Spleen (tissue), 11 donors: ENCODE measurements around the gene EWSR1. TPM values are rescaled to one million over a fixed set of nuclear protein-coding genes. Genes with fewer than 3 reads are reported as not detected.
A peak's percentile ranks its signal among the peaks of the same experiment; 100 is the strongest.
"Not testable (repeated sequence)": the region's sequence is repeated elsewhere in the genome, so short reads cannot be mapped to it uniquely, and the experiment has no call there.

Experiments used
- DNase-seq: peaks from one replicate; pipeline ENCODE4 v3.0.0-alpha.2; 2020
- H3K27ac ChIP-seq, 8 donors: fragments of 200-600 bp; sonication (generic) in 7 of 8; 1 replicate in 4 of 8; 2 replicates in 4 of 8; pipeline versions ENCODE4 v1.5.0 to v1.8.0; 2016 to 2021; ENCODE audit warnings: inconsistent platforms in 4 of 8, mild to moderate bottlenecking in 4 of 8, moderate library complexity in 1 of 8
- H3K27me3 ChIP-seq, 7 donors: fragments of 200-600 bp; sonication (generic) in 6 of 7; replicated peaks in 1 of 7; 1 replicate in 4 of 7; 2 replicates in 3 of 7; pipeline versions ENCODE4 v1.5.0 to v1.8.0; 2016 to 2021; ENCODE audit warnings: inconsistent platforms in 3 of 7, mild to moderate bottlenecking in 1 of 7
- H3K36me3 ChIP-seq, 6 donors: fragments of 200-600 bp; sonication (generic) in 5 of 6; 1 replicate in 4 of 6; 2 replicates in 2 of 6; pipeline versions ENCODE4 v1.5.0 to v1.8.0; 2016 to 2021; ENCODE audit warnings: inconsistent platforms in 2 of 6
- H3K4me1 ChIP-seq, 6 donors: fragments of 200-600 bp; sonication (generic) in 5 of 6; 1 replicate in 3 of 6; 2 replicates in 3 of 6; pipeline versions ENCODE4 v1.5.0 to v1.8.0; 2016 to 2021; ENCODE audit warnings: inconsistent platforms in 3 of 6
- H3K4me3 ChIP-seq, 8 donors: fragments of 200-600 bp; sonication (generic) in 7 of 8; 1 replicate in 4 of 8; 2 replicates in 4 of 8; pipeline versions ENCODE4 v1.5.0 to v1.8.0; 2016 to 2021; ENCODE audit warnings: inconsistent platforms in 4 of 8, mild to moderate bottlenecking in 4 of 8, moderate library complexity in 2 of 8
- H3K9me3 ChIP-seq, 8 donors: fragments of 200-600 bp; sonication (generic) in 7 of 8; 1 replicate in 4 of 8; 2 replicates in 4 of 8; pipeline versions ENCODE4 v1.5.0 to v1.8.0; 2016 to 2021; ENCODE audit warnings: inconsistent platforms in 4 of 8
- CTCF ChIP-seq, 11 experiments: fragments of 200-600 bp in 7 of 11; fragments of 450-650 bp in 4 of 11; sonication (generic) in 4 of 11; IDR thresholded peaks in 8 of 11; conservative IDR thresholded peaks in 3 of 11; 1 replicate in 7 of 11; 2 replicates in 4 of 11; pipeline versions ENCODE4 v1.4.0 to v1.8.0; 2016 to 2021; ENCODE audit warnings: antibody characterized with exemption in 11 of 11, inconsistent platforms in 4 of 11, mild to moderate bottlenecking in 1 of 11
- POLR2A ChIP-seq, 3 donors: fragments of 450-650 bp; IDR thresholded peaks; one replicate each; pipeline ENCODE4 v1.5.1; 2017; ENCODE audit warnings: antibody characterized with exemption in 3 of 3, mild to moderate bottlenecking in 1 of 3
- POLR2AphosphoS5 ChIP-seq, 3 donors: sonication (generic); formaldehyde crosslinking; IDR thresholded peaks; one replicate each; pipeline ENCODE4 v1.5.1; 2017; ENCODE audit warnings: antibody characterized with exemption in 3 of 3
- WGBS, 5 donors: extraction: QIAGEN DNeasy Blood & Tissue Kit in 3 of 5; methylation state at CpG; one replicate each; pipeline versions ENCODE4 v1.1.5 to v1.1.7; 2013 to 2018; 5-methylcytosine and 5-hydroxymethylcytosine counted together
- intact Hi-C: fragments of 100-400 bp; cut with DNase I; formaldehyde crosslinking; loops from one replicate; pipeline ENCODE4 v1.15.0; 2023; ENCODE audit warnings: low total_unique reads
- polyA plus RNA-seq, 3 donors: library from polyadenylated mRNA; stranded (reverse); fragments of 200-250 nt; gene quantifications; one replicate each; pipeline ENCODE4 v1.2.1, GENCODE V29; 2013
- total RNA-seq, 7 donors: library from RNA; depleted of rRNA in 3 of 7; stranded (reverse); fragments of >200 nt in 3 of 7; fragmentation: NEBNext Ultra II Directional in 4 of 7; extraction: Animal tissue kit (Norgen Biotek cat#: 25700) in 4 of 7; gene quantifications; one replicate each; pipeline versions ENCODE4 v1.1.0 to v1.2.1, GENCODE V29; 2016 to 2021
- donor health status: healthy with polysubstance abuse.
- donor health status: DM: no; HTN: no; CAD: no; lungs with moderate emphysema.
- donor health status: DM: no; HTN: no; CAD: no.
- donor health status: Bipolar disorder and iron deficiency.
- donor health status: healthy.
- donor health status: DM: no; HTN: no; CAD: no.
- donor health status: DM: yes; HTN: yes; CAD: no.

Gene EWSR1
- total and polyA plus RNA-seq, 10 donors = 127 to 282 (median 239) TPM

- no peak for DNase-seq
- WGBS, 5 donors = 57 to 77% (median 65%) methylated on average over 6 to 7 of the region's 7 CpGs
- intact Hi-C loops = no loop called here
- Histone ChIP-seq H3K36me3 (peaks cover 0 to 100% (median 97%) of the 10 kb centered on the region in 6 donors), H3K27ac (no peak overlapping the region), H3K4me3 (no peak overlapping the region), H3K9me3 (no peaks in the 10 kb centered on the region), H3K27me3 (no peaks in the 10 kb centered on the region), H3K4me1 (no peaks in the 10 kb centered on the region)
- TF ChIP-seq POLR2AphosphoS5 (IDR thresholded peaks at IDR 0.05) = peak in 1 of 3 donors; percentile 62
- no peak for TF ChIP-seq POLR2A (IDR thresholded peaks at IDR 0.05)
Measured at GRCh38 chr22:29343313-29343805, 75.3 kb downstream of the EWSR1 start.

GRCh38 chr22:29344137-29344536, 76.1 kb downstream of the EWSR1 start:
- Histone ChIP-seq H3K27ac (no peak overlapping the region), H3K27me3 (no peaks in the 10 kb centered on the region), H3K9me3 (no peaks in the 10 kb centered on the region), H3K4me3 (no peak overlapping the region), H3K4me1 (no peaks in the 10 kb centered on the region), H3K36me3 (peaks cover 0 to 100% (median 97%) of the 10 kb centered on the region in 6 donors)
- intact Hi-C loops = no loop called here
- no peak for DNase-seq
- WGBS, 5 donors = 66 to 79% (median 71%) methylated on average over 5 of the region's 5 CpGs
- TF ChIP-seq POLR2A (IDR thresholded peaks at IDR 0.05) (no peak), POLR2AphosphoS5 (IDR thresholded peaks at IDR 0.05) (no peak), CTCF (IDR thresholded peaks at IDR 0.05 in 8 of 11, conservative IDR thresholded peaks at IDR 0.05 in 3 of 11) (no peak)

GRCh38 chr22:29344889-29345288, 76.8 kb downstream of the EWSR1 start:
- intact Hi-C loops, H3K9me3 ChIP-seq, H3K4me3 ChIP-seq, H3K27me3 ChIP-seq, DNase-seq, H3K4me1 ChIP-seq, H3K27ac ChIP-seq: not testable (repeated sequence)
- WGBS, 5 donors = 91 to 97% (median 92%) methylated on average over 5 of the region's 5 CpGs
- peaks cover 4 to 100% (median 97%) of the 10 kb centered on the region in 6 donors for H3K36me3 ChIP-seq

- Histone ChIP-seq H3K4me1 (no peaks in the 10 kb centered on the region), H3K9me3 (no peaks in the 10 kb centered on the region), H3K27ac (no peak overlapping the region), H3K27me3 (no peaks in the 10 kb centered on the region), H3K4me3 (no peak overlapping the region), H3K36me3 (peaks cover 5 to 100% (median 97%) of the 10 kb centered on the region in 6 donors)
- TF ChIP-seq POLR2AphosphoS5 (IDR thresholded peaks at IDR 0.05) (no peak), CTCF (IDR thresholded peaks at IDR 0.05 in 8 of 11, conservative IDR thresholded peaks at IDR 0.05 in 3 of 11) (no peak), POLR2A (IDR thresholded peaks at IDR 0.05) (no peak)
- no peak for DNase-seq
- intact Hi-C loops = no loop called here
Measured at GRCh38 chr22:29345932-29346331, 77.9 kb downstream of the EWSR1 start.

- Histone ChIP-seq H3K27ac (no peak overlapping the region), H3K9me3 (no peaks in the 10 kb centered on the region), H3K4me1 (no peaks in the 10 kb centered on the region), H3K36me3 (peaks cover 5 to 100% (median 97%) of the 10 kb centered on the region in 6 donors), H3K27me3 (no peaks in the 10 kb centered on the region), H3K4me3 (no peak overlapping the region)
- 85 to 99% (median 95%) methylated on average over 4 of the region's 4 CpGs for WGBS, 5 donors
- intact Hi-C loops = no loop called here
- TF ChIP-seq POLR2AphosphoS5 (IDR thresholded peaks at IDR 0.05) = no peak
- TF ChIP-seq CTCF (IDR thresholded peaks at IDR 0.05 in 8 of 11, conservative IDR thresholded peaks at IDR 0.05 in 3 of 11) = no peak
- no peak for DNase-seq
Measured at GRCh38 chr22:29346659-29347058, 78.6 kb downstream of the EWSR1 start.
